CD14-positive monocyte (primary cell): Measurements from ENCODE around the gene PLK5. TPM values are rescaled to one million over a fixed set of nuclear protein-coding genes. Genes with fewer than 3 reads are reported as not detected.

Experiments
- DNase-seq, 3 donors: peaks; one replicate each; pipeline ENCODE4 v3.0.0-alpha.2; 2011 to 2022
- H2AFZ ChIP-seq: 2 replicates; pipeline ENCODE4 v1.6.0; 2012; ENCODE audit warnings: mild to moderate bottlenecking, low read depth, low read length, inconsistent platforms; ENCODE audit not compliant: insufficient read depth, poor library complexity, severe bottlenecking
- H3K27ac ChIP-seq, 2 donors: 1 replicate in 1 of 2; 2 replicates in 1 of 2; pipeline ENCODE4 v1.5.1; 2012 to 2013; ENCODE audit warnings: low read length in 2 of 2, control low read depth in 1 of 2, inconsistent platforms in 1 of 2, low read depth in 1 of 2, mild to moderate bottlenecking in 1 of 2
- H3K27me3 ChIP-seq, 2 donors: one replicate each; pipeline versions ENCODE4 v1.6.0 to v1.6.1; 2011 to 2013; ENCODE audit warnings: low read length in 2 of 2; ENCODE audit not compliant: control insufficient read depth in 2 of 2, insufficient read depth in 2 of 2
- H3K36me3 ChIP-seq, 2 donors: replicated peaks in 1 of 2; 1 replicate in 1 of 2; 2 replicates in 1 of 2; pipeline versions ENCODE4 v1.5.1 to v1.6.1; 2012 to 2013; ENCODE audit warnings: low read length in 2 of 2, control low read depth in 1 of 2, inconsistent platforms in 1 of 2, mild to moderate bottlenecking in 1 of 2; ENCODE audit not compliant: insufficient read depth in 2 of 2, control insufficient read depth in 1 of 2
- H3K4me1 ChIP-seq, 2 donors: 1 replicate in 1 of 2; 2 replicates in 1 of 2; pipeline versions ENCODE4 v1.5.1 to v1.6.1; 2012 to 2013; ENCODE audit warnings: low read length in 2 of 2, control low read depth in 1 of 2, inconsistent platforms in 1 of 2, mild to moderate bottlenecking in 1 of 2, moderate library complexity in 1 of 2; ENCODE audit not compliant: insufficient read depth in 2 of 2, control insufficient read depth in 1 of 2
- H3K4me2 ChIP-seq: replicated peaks from 2 replicates; pipeline ENCODE3; 2012; ENCODE audit warnings: low read length, moderate library complexity, mild to moderate bottlenecking; ENCODE audit not compliant: poor library complexity, severe bottlenecking; ENCODE audit errors: extremely low read depth
- H3K4me3 ChIP-seq, 3 experiments: fragments of 200-600 bp in 1 of 3; sonication (generic) in 1 of 3; replicated peaks in 1 of 3; 1 replicate in 2 of 3; 2 replicates in 1 of 3; pipeline ENCODE4 v1.5.1; 2011 to 2013; ENCODE audit warnings: low read length in 3 of 3, mild to moderate bottlenecking in 3 of 3, control low read depth in 2 of 3, low read depth in 2 of 3, inconsistent platforms in 1 of 3, moderate library complexity in 1 of 3
- H3K79me2 ChIP-seq: 2 replicates; pipeline ENCODE4 v1.6.0; 2012; ENCODE audit warnings: mild to moderate bottlenecking, control low read depth, inconsistent platforms, low read length, moderate library complexity; ENCODE audit not compliant: insufficient read depth
- H3K9ac ChIP-seq: 2 replicates; pipeline ENCODE4 v1.6.0; 2017; ENCODE audit warnings: low read length, mild to moderate bottlenecking; ENCODE audit not compliant: insufficient read depth, poor library complexity, severe bottlenecking
- H3K9me3 ChIP-seq, 2 donors: replicated peaks in 1 of 2; 1 replicate in 1 of 2; 2 replicates in 1 of 2; pipeline versions ENCODE4 v1.5.1 to v1.6.1; 2012 to 2013; ENCODE audit warnings: low read length in 2 of 2, control low read depth in 1 of 2; ENCODE audit not compliant: control insufficient read depth in 1 of 2, insufficient read depth in 1 of 2
- H4K20me1 ChIP-seq: 2 replicates; pipeline ENCODE4 v1.6.0; 2012; ENCODE audit warnings: mild to moderate bottlenecking, low read length, control low read depth, moderate library complexity; ENCODE audit not compliant: insufficient read depth
- H3K27ac Mint-ChIP-seq, 7 donors: one replicate each; pipeline ENCODE4 v1.8.0; 2020; ENCODE audit warnings: mild to moderate bottlenecking in 7 of 7, mixed read lengths in 7 of 7, moderate library complexity in 6 of 7, inconsistent platforms in 2 of 7
- H3K27me3 Mint-ChIP-seq, 3 donors: one replicate each; pipeline ENCODE4 v1.8.0; 2021 to 2022; ENCODE audit warnings: low read depth in 3 of 3, mild to moderate bottlenecking in 3 of 3, mixed read lengths in 3 of 3, moderate library complexity in 3 of 3, inconsistent platforms in 1 of 3
- H3K36me3 Mint-ChIP-seq, 2 donors: one replicate each; pipeline ENCODE4 v1.8.0; 2020; ENCODE audit warnings: mixed read lengths in 2 of 2, inconsistent platforms in 1 of 2, mild to moderate bottlenecking in 1 of 2
- H3K4me1 Mint-ChIP-seq: one replicate; pipeline ENCODE4 v1.8.0; 2020; ENCODE audit warnings: mild to moderate bottlenecking, mixed read lengths
- H3K4me3 Mint-ChIP-seq, 2 donors: one replicate each; pipeline ENCODE4 v1.8.0; 2020; ENCODE audit warnings: mild to moderate bottlenecking in 2 of 2, mixed read lengths in 2 of 2, moderate library complexity in 1 of 2
- H3K9me3 Mint-ChIP-seq, 7 donors: one replicate each; pipeline ENCODE4 v1.8.0; 2020 to 2022; ENCODE audit warnings: mixed read lengths in 7 of 7, mild to moderate bottlenecking in 6 of 7, moderate library complexity in 6 of 7, inconsistent platforms in 2 of 7
- CTCF ChIP-seq: fragments of 200-600 bp; IDR thresholded peaks from one replicate; pipeline ENCODE4 v1.8.0; 2022; ENCODE audit warnings: antibody characterized with exemption, mild to moderate bottlenecking
- WGBS: methylation state at CpG from one replicate; pipeline ENCODE4 v1.1.5; 2013; ENCODE audit warnings: missing lambda C conversion rate; ENCODE audit not compliant: insufficient coverage; 5-methylcytosine and 5-hydroxymethylcytosine counted together
- intact Hi-C, 2 donors: fragments of 100-400 bp; cut with micrococcal nuclease; formaldehyde crosslinking; loops; one replicate each; pipeline versions ENCODE4 v1.15.0 to v1.15.1; 2023
- polyA plus RNA-seq, 3 donors: library from polyadenylated mRNA; depleted of rRNA in 1 of 3; unstranded in 2 of 3; stranded (reverse) in 1 of 3; fragments of 300-500 nt in 2 of 3; fragments of >200 nt in 1 of 3; fragmentation: Illumina TruSeq in 2 of 3; gene quantifications; 1 replicate in 2 of 3; 2 replicates in 1 of 3; pipeline ENCODE4 v1.2.3, GENCODE V29; 2012 to 2021

PLK5 gene
- polyA plus RNA-seq, 3 donors, result not detected

GRCh38 chr19:1540365-1540925 lies 16.6 kb downstream of the PLK5 start:
- peaks cover 27 to 53% (median 30%) of the 10 kb centered on the region in 3 donors for H3K27me3 Mint-ChIP-seq
- H3K79me2 ChIP-seq, result no peaks in the 10 kb centered on the region

DNA sequence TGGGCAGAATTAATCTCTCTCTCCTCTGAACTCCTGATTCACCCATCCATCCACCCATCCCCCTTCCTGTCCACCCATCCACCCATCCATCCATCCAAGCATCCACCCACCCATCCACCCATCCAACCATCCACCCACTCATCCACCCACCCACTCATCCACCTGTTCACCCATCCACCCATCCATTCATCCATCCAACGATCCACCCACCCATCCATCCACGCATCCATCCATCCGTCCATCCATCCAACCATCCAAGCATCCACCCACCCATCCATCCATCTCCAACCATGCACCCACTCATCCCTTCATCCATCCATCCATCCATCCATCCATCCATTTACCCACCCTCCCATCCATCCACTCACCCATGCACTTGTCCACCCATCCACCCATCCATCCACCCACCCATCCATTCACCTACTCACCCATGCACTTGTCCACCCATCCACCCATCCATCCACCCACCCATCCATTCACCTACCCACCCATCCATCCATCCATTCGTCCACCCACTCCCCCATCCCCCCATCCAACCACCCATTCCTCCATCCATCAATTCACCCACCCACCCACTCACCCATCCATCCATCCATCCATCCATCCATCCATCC lies 25.6 kb downstream of the PLK5 start:
- Histone ChIP-seq H3K4me2 (no peak overlapping the region), H3K27ac (no peak overlapping the region), H3K4me3 (no peak overlapping the region), H3K36me3 (no peaks in the 10 kb centered on the region), H3K9me3 (no peaks in the 10 kb centered on the region), H3K4me1 (no peaks in the 10 kb centered on the region), H3K79me2 (no peaks in the 10 kb centered on the region), H3K27me3 (peaks cover 0 to 9% of the 10 kb centered on the region in 2 donors), H3K9ac (no peak overlapping the region), H2AFZ (no peak overlapping the region), H4K20me1 (no peaks in the 10 kb centered on the region)
- Mint-ChIP-seq H3K36me3 (no peaks in the 10 kb centered on the region), H3K27ac (no peak overlapping the region), H3K4me1 (peaks cover 6% of the 10 kb centered on the region), H3K27me3 (peaks cover 24 to 35% (median 28%) of the 10 kb centered on the region in 3 donors), H3K4me3 (no peak overlapping the region), H3K9me3 (peaks cover 0 to 6% (median 1%) of the 10 kb centered on the region in 7 donors)
- no peak for DNase-seq
- TF ChIP-seq CTCF, result no peak
- intact Hi-C loops, result loop anchor here (5.0 kb wide), 2 partner anchors 123 to 218 kb away; no protein-coding TSS in a partner anchor
- WGBS, result 83% methylated on average over 4 of the region's 4 CpGs

More at GRCh38 chr19:1540365-1540925, 16.6 kb downstream of the PLK5 start:
- peaks cover 0 to 9% (median 4%) of the 10 kb centered on the region in 7 donors for H3K9me3 Mint-ChIP-seq
- no peak overlapping the region for H2AFZ ChIP-seq
- TF ChIP-seq CTCF, result no peak
- H3K27ac ChIP-seq, result no peak overlapping the region
- H3K27me3 ChIP-seq, result peaks cover 0 to 8% of the 10 kb centered on the region in 2 donors
- no peak overlapping the region for H3K9ac ChIP-seq
- H4K20me1 ChIP-seq, result no peaks in the 10 kb centered on the region
- no peaks in the 10 kb centered on the region for H3K36me3 Mint-ChIP-seq
- H3K36me3 ChIP-seq, result no peaks in the 10 kb centered on the region
- no peak for DNase-seq
- no peak overlapping the region for H3K4me3 ChIP-seq
- H3K4me1 ChIP-seq, result no peaks in the 10 kb centered on the region
- no peak overlapping the region for H3K27ac Mint-ChIP-seq
- H3K9me3 ChIP-seq, result no peaks in the 10 kb centered on the region
- no peak overlapping the region for H3K4me2 ChIP-seq
- intact Hi-C loops, result no loop called here
- WGBS, result 34% methylated on average over 10 of the region's 17 CpGs
- peak overlapping the region in 1 of 2 donors; percentile 73 for H3K4me3 Mint-ChIP-seq
- no peaks in the 10 kb centered on the region for H3K4me1 Mint-ChIP-seq
